ENCODE results near the gene CCDC85B. TPM values are rescaled to one million over a fixed set of nuclear protein-coding genes. Genes with fewer than 3 reads are reported as not detected.
A peak's percentile ranks its signal among the peaks of the same experiment; 100 is the strongest.

The CCDC85B gene
- total and polyA plus RNA-seq, 2 of the 13 experiments (the other 11 are each of a cell fraction or from before 2014, with no cell fraction given) = 8.2 to 19.5 TPM

DNA sequence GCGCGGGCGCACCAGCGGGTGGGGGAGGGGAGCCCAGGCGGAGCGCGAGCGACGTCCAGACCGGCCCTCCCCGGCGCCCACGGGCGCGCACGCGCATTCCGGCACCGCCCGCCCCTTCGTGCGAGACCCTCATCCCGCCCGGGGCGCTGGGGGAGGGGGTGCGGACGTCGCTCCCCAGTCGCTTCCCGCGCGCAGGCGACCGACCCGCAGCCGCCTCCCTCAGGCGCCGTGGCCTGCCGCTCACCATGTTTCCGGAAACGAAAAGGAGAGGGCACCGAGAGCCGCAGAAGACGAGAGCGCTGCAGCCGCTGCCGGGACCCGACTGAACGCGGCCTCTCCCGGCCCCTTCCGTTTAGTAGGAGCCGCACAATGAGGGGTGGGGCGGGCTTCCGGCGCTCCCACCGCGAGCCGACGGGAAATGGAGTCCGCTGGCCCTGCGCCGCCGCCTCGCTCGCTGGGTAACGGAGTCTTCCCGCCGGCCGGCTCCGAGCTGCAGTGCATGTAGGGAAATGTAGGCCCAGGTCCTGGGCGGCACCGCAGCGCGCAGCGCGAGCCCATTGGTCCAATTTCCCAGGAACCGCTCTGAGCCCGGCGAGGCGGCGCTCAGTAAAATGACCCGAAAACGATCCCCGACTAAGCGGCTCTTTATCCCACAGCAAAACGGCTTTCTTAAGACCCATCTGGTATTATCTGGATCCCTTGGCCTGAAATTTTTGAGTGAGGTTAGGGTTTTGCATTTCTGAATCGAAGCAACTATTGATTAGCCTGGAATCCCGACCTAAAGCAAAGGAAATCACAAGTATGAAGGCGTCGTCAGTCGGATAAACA, 32.4 kb upstream of the CCDC85B start, which contains the start of gene CFL1 (continued):
- 0 out of 2 replicates have a peak, but pooled peaks have one; percentile 56 for TF ChIP-seq ATF6 (CRISPR knock-in tag; conservative IDR thresholded peaks at IDR 0.05)
- no peak for TF ChIP-seq SKIL (CRISPR knock-in tag; IDR thresholded peaks at IDR 0.05; ENCODE audit: borderline replicate concordance)
- TF ChIP-seq NFE2 (CRISPR knock-in tag; IDR thresholded peaks at IDR 0.05) = no peak
- peak; percentile 42; the same call in 1 of the 2 replicates for TF ChIP-seq SIX4 (CRISPR knock-in tag; IDR thresholded peaks at IDR 0.05)
- TF ChIP-seq TFE3 (CRISPR knock-in tag; IDR thresholded peaks at IDR 0.05) = peak; percentile 59; the same call in 1 of the 2 replicates
- TF ChIP-seq PAX8 (CRISPR knock-in tag; IDR thresholded peaks at IDR 0.05; ENCODE audit: borderline replicate concordance) = no peak
- no peak for TF ChIP-seq ZNF720 (CRISPR knock-in tag; IDR thresholded peaks at IDR 0.05)
- no peak for TF ChIP-seq GABPA (IDR thresholded peaks at IDR 0.05; ENCODE audit: low read depth, low read length)
- TF ChIP-seq GABPA (CRISPR knock-in tag; IDR thresholded peaks at IDR 0.05; ENCODE audit: low read depth) = peak; percentile 95
- TF ChIP-seq E2F5 (CRISPR knock-in tag; conservative IDR thresholded peaks at IDR 0.05) = peak; percentile 85
- no peak for TF ChIP-seq PRPF4 (IDR thresholded peaks at IDR 0.05; ENCODE audit: low read depth, low read length, poor library complexity, severe bottlenecking)
- no peak for TF ChIP-seq FOXA1 (IDR thresholded peaks at IDR 0.05)
- TF ChIP-seq FOXA1 (CRISPR knock-in tag; IDR thresholded peaks at IDR 0.05) = no peak
- TF ChIP-seq ZKSCAN8 (CRISPR knock-in tag; IDR thresholded peaks at IDR 0.05; ENCODE audit: borderline replicate concordance) = peak; percentile 39; the same call in 1 of the 2 replicates
- TF ChIP-seq, protein P1, sequence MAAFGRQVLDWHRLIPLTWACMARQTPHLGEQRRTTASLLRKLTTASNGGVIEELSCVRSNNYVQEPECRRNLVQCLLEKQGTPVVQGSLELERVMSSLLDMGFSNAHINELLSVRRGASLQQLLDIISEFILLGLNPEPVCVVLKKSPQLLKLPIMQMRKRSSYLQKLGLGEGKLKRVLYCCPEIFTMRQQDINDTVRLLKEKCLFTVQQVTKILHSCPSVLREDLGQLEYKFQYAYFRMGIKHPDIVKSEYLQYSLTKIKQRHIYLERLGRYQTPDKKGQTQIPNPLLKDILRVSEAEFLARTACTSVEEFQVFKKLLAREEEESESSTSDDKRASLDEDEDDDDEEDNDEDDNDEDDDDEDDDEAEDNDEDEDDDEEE (CRISPR knock-in tag; IDR thresholded peaks at IDR 0.05) = no peak; the same call in 1 of the 2 replicates
- TF ChIP-seq, protein P2, sequence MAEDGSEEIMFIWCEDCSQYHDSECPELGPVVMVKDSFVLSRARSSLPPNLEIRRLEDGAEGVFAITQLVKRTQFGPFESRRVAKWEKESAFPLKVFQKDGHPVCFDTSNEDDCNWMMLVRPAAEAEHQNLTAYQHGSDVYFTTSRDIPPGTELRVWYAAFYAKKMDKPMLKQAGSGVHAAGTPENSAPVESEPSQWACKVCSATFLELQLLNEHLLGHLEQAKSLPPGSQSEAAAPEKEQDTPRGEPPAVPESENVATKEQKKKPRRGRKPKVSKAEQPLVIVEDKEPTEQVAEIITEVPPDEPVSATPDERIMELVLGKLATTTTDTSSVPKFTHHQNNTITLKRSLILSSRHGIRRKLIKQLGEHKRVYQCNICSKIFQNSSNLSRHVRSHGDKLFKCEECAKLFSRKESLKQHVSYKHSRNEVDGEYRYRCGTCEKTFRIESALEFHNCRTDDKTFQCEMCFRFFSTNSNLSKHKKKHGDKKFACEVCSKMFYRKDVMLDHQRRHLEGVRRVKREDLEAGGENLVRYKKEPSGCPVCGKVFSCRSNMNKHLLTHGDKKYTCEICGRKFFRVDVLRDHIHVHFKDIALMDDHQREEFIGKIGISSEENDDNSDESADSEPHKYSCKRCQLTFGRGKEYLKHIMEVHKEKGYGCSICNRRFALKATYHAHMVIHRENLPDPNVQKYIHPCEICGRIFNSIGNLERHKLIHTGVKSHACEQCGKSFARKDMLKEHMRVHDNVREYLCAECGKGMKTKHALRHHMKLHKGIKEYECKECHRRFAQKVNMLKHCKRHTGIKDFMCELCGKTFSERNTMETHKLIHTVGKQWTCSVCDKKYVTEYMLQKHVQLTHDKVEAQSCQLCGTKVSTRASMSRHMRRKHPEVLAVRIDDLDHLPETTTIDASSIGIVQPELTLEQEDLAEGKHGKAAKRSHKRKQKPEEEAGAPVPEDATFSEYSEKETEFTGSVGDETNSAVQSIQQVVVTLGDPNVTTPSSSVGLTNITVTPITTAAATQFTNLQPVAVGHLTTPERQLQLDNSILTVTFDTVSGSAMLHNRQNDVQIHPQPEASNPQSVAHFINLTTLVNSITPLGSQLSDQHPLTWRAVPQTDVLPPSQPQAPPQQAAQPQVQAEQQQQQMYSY (CRISPR knock-in tag; IDR thresholded peaks at IDR 0.05) = no peak

Data from HepG2 (cell line).